ENCODE measurements around the gene ANKRD62. TPM values are rescaled to one million over a fixed set of nuclear protein-coding genes. Genes with fewer than 3 reads are reported as not detected.
"Not testable (repeated sequence)": the region's sequence is repeated elsewhere in the genome, so short reads cannot be mapped to it uniquely, and the experiment has no call there.

The ANKRD62 gene
- total RNA-seq, 1 experiment from 2014 or later = not detected

DNA sequence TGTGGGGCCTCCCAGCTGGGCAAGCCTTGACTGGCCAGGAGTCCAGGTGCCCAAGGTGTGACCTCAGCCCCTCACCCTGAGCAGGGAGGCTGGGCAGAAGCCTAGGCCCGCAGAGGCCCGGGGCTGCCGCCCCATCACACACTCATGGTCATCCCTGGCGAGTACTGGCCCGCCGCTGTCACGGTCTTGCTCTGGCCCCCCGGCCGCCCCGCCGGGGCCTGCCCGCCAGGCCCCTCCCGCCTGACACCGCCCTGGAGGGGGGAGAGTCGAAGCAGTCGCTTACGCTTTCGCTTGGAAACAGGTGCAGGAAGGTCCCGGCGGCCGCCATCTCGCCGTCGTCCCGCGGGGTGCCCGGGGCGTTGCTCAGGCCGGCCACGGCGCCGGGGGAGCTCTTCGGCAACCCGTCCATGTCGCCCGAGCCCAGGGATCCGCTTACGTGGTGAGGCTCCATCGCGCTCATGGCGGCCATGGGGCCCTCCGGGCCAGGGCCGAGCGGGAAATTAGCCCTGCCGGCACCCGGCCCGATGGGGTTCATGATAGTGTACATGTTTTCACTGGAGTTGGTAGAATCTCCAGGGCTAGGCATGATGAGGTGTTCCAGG lies 26.6 kb upstream of the ANKRD62 start:
- Histone ChIP-seq H3K27me3 (replicated peaks; ENCODE audit: insufficient read depth, low read depth, low read length, poor library complexity) (peaks cover 3% of the 10 kb centered on the region), H3K27ac (ENCODE audit: low read depth, low read length, poor library complexity, severe bottlenecking) (no peak overlapping the region), H3K9me3 (ENCODE audit: low read depth, low read length, poor library complexity, severe bottlenecking) (no peaks in the 10 kb centered on the region), H3K4me3 (ENCODE audit: low read depth, low read length, poor library complexity, severe bottlenecking) (no peak overlapping the region), H3K36me3 (ENCODE audit: insufficient read depth, low read length, poor library complexity, severe bottlenecking) (no peaks in the 10 kb centered on the region), H3K4me1 (ENCODE audit: insufficient read depth, low read length, poor library complexity, severe bottlenecking) (no peaks in the 10 kb centered on the region)
- TF ChIP-seq EZH2 (IDR thresholded peaks at IDR 0.05; ENCODE audit: borderline replicate concordance, low read depth, low read length, poor library complexity, severe bottlenecking) = no peak
- TF ChIP-seq, protein P1, sequence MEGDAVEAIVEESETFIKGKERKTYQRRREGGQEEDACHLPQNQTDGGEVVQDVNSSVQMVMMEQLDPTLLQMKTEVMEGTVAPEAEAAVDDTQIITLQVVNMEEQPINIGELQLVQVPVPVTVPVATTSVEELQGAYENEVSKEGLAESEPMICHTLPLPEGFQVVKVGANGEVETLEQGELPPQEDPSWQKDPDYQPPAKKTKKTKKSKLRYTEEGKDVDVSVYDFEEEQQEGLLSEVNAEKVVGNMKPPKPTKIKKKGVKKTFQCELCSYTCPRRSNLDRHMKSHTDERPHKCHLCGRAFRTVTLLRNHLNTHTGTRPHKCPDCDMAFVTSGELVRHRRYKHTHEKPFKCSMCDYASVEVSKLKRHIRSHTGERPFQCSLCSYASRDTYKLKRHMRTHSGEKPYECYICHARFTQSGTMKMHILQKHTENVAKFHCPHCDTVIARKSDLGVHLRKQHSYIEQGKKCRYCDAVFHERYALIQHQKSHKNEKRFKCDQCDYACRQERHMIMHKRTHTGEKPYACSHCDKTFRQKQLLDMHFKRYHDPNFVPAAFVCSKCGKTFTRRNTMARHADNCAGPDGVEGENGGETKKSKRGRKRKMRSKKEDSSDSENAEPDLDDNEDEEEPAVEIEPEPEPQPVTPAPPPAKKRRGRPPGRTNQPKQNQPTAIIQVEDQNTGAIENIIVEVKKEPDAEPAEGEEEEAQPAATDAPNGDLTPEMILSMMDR (conservative IDR thresholded peaks at IDR 0.05; ENCODE audit: low read depth, low read length) = no peak
- BruUV-seq (replicated peaks) = no TSS peak
- ChIA-PET POLR2A (ENCODE audit: low non-redundant PET) (no interaction called here), CTCF (interaction anchor here (1.6 kb wide), 1 partner anchor 170 kb away, joined by 6 read pairs; no protein-coding TSS in a partner anchor)
- intact Hi-C loops (cut with micrococcal nuclease; ENCODE audit: unreplicated experiment) = no loop called here
- DNase-seq (ENCODE audit: low spot score) = no peak

DNA sequence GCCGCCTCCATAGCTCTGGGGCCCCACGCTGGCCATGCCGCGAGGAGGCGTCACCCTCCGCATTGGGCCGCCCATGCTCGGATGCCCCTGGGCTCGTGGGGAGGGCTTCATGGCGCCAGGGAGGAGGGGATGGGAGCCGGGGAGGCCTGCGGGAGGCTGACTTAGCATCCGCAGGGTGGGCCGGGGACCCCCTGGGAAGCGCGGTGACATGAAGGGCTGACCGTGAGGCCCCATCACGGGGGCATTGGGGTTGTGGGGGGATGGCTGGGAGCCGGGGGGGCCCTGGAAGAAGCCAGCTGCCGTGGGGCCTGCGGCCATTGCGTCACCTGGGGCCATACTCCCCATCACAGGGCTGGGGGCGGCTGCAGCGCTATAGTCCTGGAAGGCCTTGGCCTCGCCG lies 26.0 kb upstream of the ANKRD62 start:
- CTCF ChIA-PET = interaction anchor here (1.0 to 1.6 kb wide), 2 partner anchors 169 to 413 kb away, joined by 3 to 6 read pairs; no protein-coding TSS in a partner anchor

DNA sequence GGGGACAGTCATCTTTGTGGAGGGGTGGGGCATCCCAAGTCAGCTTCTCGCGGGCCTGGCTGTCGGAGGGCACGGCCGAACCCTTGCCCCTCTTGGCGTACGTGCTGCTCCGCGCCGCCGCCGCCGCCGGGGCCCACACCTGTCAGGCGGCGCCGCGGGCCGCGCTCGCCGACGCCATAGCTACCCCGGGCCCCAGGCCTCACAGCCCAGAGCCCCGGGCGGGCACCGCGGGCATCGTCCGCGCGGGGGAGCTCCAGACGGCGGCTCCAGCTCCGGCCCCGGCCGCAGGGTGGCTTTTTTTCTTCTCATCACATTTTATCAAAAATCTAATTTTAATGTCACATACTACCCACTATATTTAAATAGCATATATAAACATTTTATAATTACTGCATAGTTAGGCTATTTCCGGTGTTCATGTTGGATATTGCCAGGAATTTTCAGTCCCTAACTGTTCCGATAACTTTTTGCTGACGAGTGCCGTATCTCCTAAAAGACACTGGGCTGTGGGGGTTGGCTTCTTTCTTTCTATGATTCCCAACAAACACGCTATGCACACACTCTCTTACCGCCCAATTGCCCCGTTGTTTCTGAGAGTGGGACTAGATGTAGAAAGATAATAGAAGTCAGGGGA lies 25.2 kb upstream of the ANKRD62 start:
- DNase-seq (ENCODE audit: low spot score) = peak; percentile 50
- CTCF ChIA-PET = interaction anchor here (0.7 to 1.6 kb wide), 4 partner anchors 131 to 413 kb away, joined by 3 to 6 read pairs (median 4); no protein-coding TSS in a partner anchor
- H3K4me1 ChIP-seq (ENCODE audit: insufficient read depth, low read length, poor library complexity, severe bottlenecking); BruUV-seq (replicated peaks); H3K27me3 ChIP-seq (replicated peaks; ENCODE audit: insufficient read depth, low read depth, low read length, poor library complexity); H3K27ac ChIP-seq (ENCODE audit: low read depth, low read length, poor library complexity, severe bottlenecking); POLR2A ChIA-PET (ENCODE audit: low non-redundant PET); H3K36me3 ChIP-seq (ENCODE audit: insufficient read depth, low read length, poor library complexity, severe bottlenecking); H3K9me3 ChIP-seq (ENCODE audit: low read depth, low read length, poor library complexity, severe bottlenecking): not testable (repeated sequence)
- intact Hi-C loops (cut with micrococcal nuclease; ENCODE audit: unreplicated experiment) = loop anchor here (1.0 kb wide), 1 partner anchor 169 kb away; no protein-coding TSS in a partner anchor
- TF ChIP-seq, protein P1 (conservative IDR thresholded peaks at IDR 0.05; ENCODE audit: low read depth, low read length) = peak; percentile 64
- peak overlapping the region; percentile 36 for H3K4me3 ChIP-seq (ENCODE audit: low read depth, low read length, poor library complexity, severe bottlenecking)

More for the DNA sequence above, 26.0 kb upstream of the ANKRD62 start:
- Histone ChIP-seq H3K4me1 (ENCODE audit: insufficient read depth, low read length, poor library complexity, severe bottlenecking) (no peaks in the 10 kb centered on the region), H3K4me3 (ENCODE audit: low read depth, low read length, poor library complexity, severe bottlenecking) (no peak overlapping the region), H3K27me3 (replicated peaks; ENCODE audit: insufficient read depth, low read depth, low read length, poor library complexity) (peaks cover 3% of the 10 kb centered on the region), H3K36me3 (ENCODE audit: insufficient read depth, low read length, poor library complexity, severe bottlenecking) (no peaks in the 10 kb centered on the region), H3K27ac (ENCODE audit: low read depth, low read length, poor library complexity, severe bottlenecking) (no peak overlapping the region), H3K9me3 (ENCODE audit: low read depth, low read length, poor library complexity, severe bottlenecking) (no peaks in the 10 kb centered on the region)
- no peak for DNase-seq (ENCODE audit: low spot score)
- POLR2A ChIA-PET (ENCODE audit: low non-redundant PET) = no interaction called here
- BruUV-seq (replicated peaks) = no TSS peak
- intact Hi-C loops (cut with micrococcal nuclease; ENCODE audit: unreplicated experiment) = loop anchor here (1.0 kb wide), 1 partner anchor 170 kb away; no protein-coding TSS in a partner anchor
- TF ChIP-seq, protein P1 (conservative IDR thresholded peaks at IDR 0.05; ENCODE audit: low read depth, low read length) = no peak
- TF ChIP-seq EZH2 (IDR thresholded peaks at IDR 0.05; ENCODE audit: borderline replicate concordance, low read depth, low read length, poor library complexity, severe bottlenecking) = no peak
